Mesothelial cell of epicardium (in vitro differentiated cells): ENCODE results near the gene ANO6. TPM values are rescaled to one million over a fixed set of nuclear protein-coding genes. Genes with fewer than 3 reads are reported as not detected.

Experiments
- DNase-seq, 2 experiments: peaks; one replicate each; pipeline ENCODE4 v3.0.0; 2021; ENCODE audit warnings: low spot score in 2 of 2; ENCODE audit not compliant: unreplicated experiment in 2 of 2
- H3K27ac Mint-ChIP-seq: 2 replicates; pipeline ENCODE4 v1.8.0; 2021; ENCODE audit warnings: mixed read lengths
- H3K27me3 Mint-ChIP-seq: 2 replicates; pipeline ENCODE4 v1.8.0; 2021; ENCODE audit warnings: low read depth, mixed read lengths
- H3K36me3 Mint-ChIP-seq: 2 replicates; pipeline ENCODE4 v1.8.0; 2021; ENCODE audit warnings: mixed read lengths
- H3K4me1 Mint-ChIP-seq: 2 replicates; pipeline ENCODE4 v1.8.0; 2021; ENCODE audit warnings: mixed read lengths
- H3K4me3 Mint-ChIP-seq: 2 replicates; pipeline ENCODE4 v1.8.0; 2021; ENCODE audit warnings: mild to moderate bottlenecking, moderate library complexity, mixed read lengths
- H3K9me3 Mint-ChIP-seq: 2 replicates; pipeline ENCODE4 v1.8.0; 2021; ENCODE audit warnings: mixed read lengths
- CTCF ChIP-seq: fragments of 200-600 bp; sonication (generic); IDR thresholded peaks from one replicate; pipeline ENCODE4 v1.5.0; 2021; ENCODE audit warnings: antibody characterized with exemption; ENCODE audit not compliant: unreplicated experiment
- total RNA-seq: library from RNA; stranded (reverse); gene quantifications from 3 replicates; pipeline ENCODE4 v1.2.1, GENCODE V29; 2021

Gene ANO6
- total RNA-seq, 1 donor from 2014 or later, result 41.1 TPM

DNA sequence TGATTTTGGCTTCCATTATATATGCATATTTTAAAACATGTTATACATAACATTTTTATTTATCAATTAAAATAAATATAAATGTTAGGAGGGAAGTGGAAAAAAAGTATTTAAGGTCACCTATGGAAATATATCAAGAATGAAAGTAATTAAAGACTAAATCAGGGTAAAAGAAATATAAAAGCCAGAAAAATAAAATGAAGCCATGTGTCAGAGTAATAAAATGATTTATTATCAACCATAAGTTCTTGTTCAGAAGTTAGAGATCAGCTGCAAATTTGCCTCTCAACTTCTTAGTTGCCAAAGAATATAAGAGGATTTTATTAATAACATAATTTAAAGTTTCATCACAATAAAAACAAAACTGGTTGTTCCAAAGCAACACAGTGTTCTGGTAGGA lies 121.9 kb downstream of the ANO6 start:
- no peak for TF ChIP-seq CTCF
- Mint-ChIP-seq H3K4me3 (no peak overlapping the region), H3K9me3 (no peaks in the 10 kb centered on the region), H3K4me1 (peaks cover 11% of the 10 kb centered on the region), H3K27me3 (no peaks in the 10 kb centered on the region), H3K36me3 (peaks cover 3% of the 10 kb centered on the region), H3K27ac (no peak overlapping the region)
- no peak for DNase-seq

GRCh38 chr12:45338272-45338671 lies 122.4 kb downstream of the ANO6 start:
- H3K27me3 Mint-ChIP-seq, result no peaks in the 10 kb centered on the region

GRCh38 chr12:45339035-45339434 lies 123.1 kb downstream of the ANO6 start:
- Mint-ChIP-seq H3K27me3 (no peaks in the 10 kb centered on the region), H3K4me3 (no peak overlapping the region), H3K36me3 (peaks cover 3% of the 10 kb centered on the region), H3K4me1 (peaks cover 11% of the 10 kb centered on the region), H3K27ac (peak overlapping the region; percentile 16), H3K9me3 (no peaks in the 10 kb centered on the region)
- no peak for TF ChIP-seq CTCF
- no peak for DNase-seq

More at GRCh38 chr12:45338272-45338671, 122.4 kb downstream of the ANO6 start:
- no peak overlapping the region for H3K27ac Mint-ChIP-seq
- peaks cover 11% of the 10 kb centered on the region for H3K4me1 Mint-ChIP-seq
- no peaks in the 10 kb centered on the region for H3K9me3 Mint-ChIP-seq
- no peak overlapping the region for H3K4me3 Mint-ChIP-seq
- H3K36me3 Mint-ChIP-seq, result peaks cover 3% of the 10 kb centered on the region
- DNase-seq, result no peak
- TF ChIP-seq CTCF, result no peak

DNA sequence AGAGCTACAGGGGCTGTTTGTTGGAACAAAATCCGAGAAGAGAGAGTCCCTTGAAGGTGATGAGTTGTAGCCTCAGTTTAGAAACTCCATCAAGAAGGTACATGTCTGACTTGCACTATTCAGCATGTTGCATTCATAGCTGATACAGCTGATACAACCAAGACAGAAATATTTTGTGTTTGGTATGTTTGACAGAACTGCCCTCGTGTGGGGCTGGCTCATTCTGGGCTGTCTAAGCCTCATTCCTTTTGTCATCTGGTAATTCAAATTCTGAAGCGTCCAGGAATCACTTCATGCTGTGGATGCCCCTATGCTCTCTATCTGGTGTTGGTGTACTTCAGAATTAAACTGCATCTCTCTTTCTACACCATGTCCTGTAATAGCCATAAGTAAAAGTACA lies 126.3 kb downstream of the ANO6 start:
- no peaks in the 10 kb centered on the region for H3K27me3 Mint-ChIP-seq
- no peak for DNase-seq
- peaks cover 3% of the 10 kb centered on the region for H3K36me3 Mint-ChIP-seq
- H3K27ac Mint-ChIP-seq, result no peak overlapping the region
- H3K4me1 Mint-ChIP-seq, result peaks cover 11% of the 10 kb centered on the region
- H3K4me3 Mint-ChIP-seq, result no peak overlapping the region
- no peaks in the 10 kb centered on the region for H3K9me3 Mint-ChIP-seq
- TF ChIP-seq CTCF, result no peak

DNA sequence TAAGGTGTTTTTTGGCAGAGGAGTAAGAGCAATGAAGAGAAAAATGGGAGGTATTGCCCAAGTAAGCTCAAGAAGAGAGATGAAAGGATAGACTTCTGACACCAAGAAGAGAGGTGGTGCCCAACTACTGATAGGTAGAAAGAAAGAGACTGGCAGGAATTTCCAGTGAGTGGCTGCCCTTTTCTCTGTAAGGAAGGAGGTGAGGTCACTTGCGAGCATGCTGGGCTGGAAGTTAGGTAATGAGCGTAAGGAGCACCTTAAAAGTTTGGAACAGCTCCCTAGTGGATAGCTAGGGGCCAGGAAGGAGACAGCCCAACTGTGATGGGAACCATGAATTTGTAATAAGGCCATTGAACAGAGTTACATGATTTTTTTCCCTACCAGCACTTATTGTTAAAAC lies 127.0 kb downstream of the ANO6 start:
- H3K27ac Mint-ChIP-seq, result no peak overlapping the region
- peaks cover 3% of the 10 kb centered on the region for H3K36me3 Mint-ChIP-seq
- no peak for TF ChIP-seq CTCF
- H3K9me3 Mint-ChIP-seq, result no peaks in the 10 kb centered on the region
- no peak overlapping the region for H3K4me3 Mint-ChIP-seq
- peaks cover 11% of the 10 kb centered on the region for H3K4me1 Mint-ChIP-seq
- H3K27me3 Mint-ChIP-seq, result no peaks in the 10 kb centered on the region
- no peak for DNase-seq
